Measurements from ENCODE around the gene ARSB. TPM values are rescaled to one million over a fixed set of nuclear protein-coding genes. Genes with fewer than 3 reads are reported as not detected.

The ARSB gene
- total RNA-seq, 1 experiment from 2014 or later = 18.1 TPM

DNA sequence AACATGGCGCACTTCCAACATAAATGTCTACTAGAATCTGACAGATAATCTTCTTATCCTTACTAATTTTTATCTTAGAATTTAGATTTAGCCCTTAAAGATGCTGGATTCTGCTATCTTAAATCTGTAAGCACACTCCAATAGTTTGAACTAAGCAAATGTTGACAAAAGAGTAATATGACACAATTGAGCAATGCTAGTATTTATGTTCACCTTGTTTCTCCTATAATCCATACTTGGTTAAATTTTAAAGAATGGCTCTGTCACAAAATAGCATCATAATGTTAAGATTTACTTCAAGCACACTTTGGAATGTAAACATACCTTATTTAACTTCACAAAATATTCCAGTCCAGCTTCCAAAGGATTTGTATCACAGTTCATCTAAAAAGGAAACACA, 38.8 kb upstream of the ARSB start:
- in situ Hi-C loops (cut with HindIII; ENCODE audit: low pct_unique_long_range_greater_than_20kb, low sequenced_read_pairs) = no loop called here
- POLR2A ChIA-PET = no interaction called here
- no TSS peak for BruUV-seq (replicated peaks)

DNA sequence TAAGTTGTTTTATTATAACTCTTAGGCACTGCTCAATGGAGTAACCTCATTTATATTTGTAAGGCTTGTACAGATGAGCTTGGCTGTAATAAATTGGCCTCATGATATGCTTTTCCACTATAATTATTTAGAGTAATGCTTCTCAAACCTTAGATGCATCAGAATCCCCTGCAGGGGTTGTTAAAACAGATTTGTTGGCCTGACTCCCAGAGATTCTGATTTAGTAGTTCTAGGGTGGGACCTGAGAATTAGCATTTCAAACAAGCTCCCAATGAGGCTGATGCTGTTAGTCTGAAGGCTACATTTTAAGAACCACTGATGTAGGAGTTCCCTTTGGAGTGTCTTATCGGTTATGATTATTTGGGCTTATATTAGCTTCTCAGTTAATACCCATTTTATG, 38.2 kb upstream of the ARSB start:
- BruUV-seq (replicated peaks) = no TSS peak
- ChIA-PET POLR2A (no interaction called here), CTCF (interaction anchor here (5.5 kb wide), 1 partner anchor 110 kb away, joined by 62 read pairs; no protein-coding TSS in a partner anchor)
- Histone ChIP-seq H3K36me3 (ENCODE audit: control insufficient read depth, insufficient read depth, low read length) (no peaks in the 10 kb centered on the region), H3K9me3 (ENCODE audit: control insufficient read depth, insufficient read depth, low read depth, low read length) (no peaks in the 10 kb centered on the region), H3K27ac (ENCODE audit: low read length) (no peak overlapping the region), H3K4me3 (ENCODE audit: low read depth in 2 of 2, low read length in 2 of 2) (no peak overlapping the region), H3K4me1 (ENCODE audit: control insufficient read depth, insufficient read depth, low read length) (0 out of 2 replicates have a peak, but pooled peaks cover 3% of the 10 kb centered on the region), H3K27me3 (ENCODE audit: control insufficient read depth, insufficient read depth, low read length) (peaks cover 36% of the 10 kb centered on the region)
- in situ Hi-C loops (cut with HindIII; ENCODE audit: low pct_unique_long_range_greater_than_20kb, low sequenced_read_pairs) = no loop called here
- intact Hi-C loops (cut with micrococcal nuclease; ENCODE audit: unreplicated experiment) = loop anchor here (5.0 to 10.0 kb wide), 3 partner anchors 89 to 831 kb away; partner anchors contain the start of gene BHMT
- ATAC-seq (no peak), DNase-seq (ENCODE audit: low read depth, low spot score) (no peak)
- TF ChIP-seq CTCF (IDR thresholded peaks at IDR 0.05) = no peak
- no peak for TF ChIP-seq SIN3A (IDR thresholded peaks at IDR 0.05; ENCODE audit: borderline replicate concordance, insufficient read depth, low read depth, low read length)
- no peak for TF ChIP-seq TCF7L2 (IDR thresholded peaks at IDR 0.05; ENCODE audit: low read depth, low read length)
- TF ChIP-seq POLR2AphosphoS5 (IDR thresholded peaks at IDR 0.05; ENCODE audit: low read depth, low read length) = no peak

More for the DNA sequence above, 38.8 kb upstream of the ARSB start:
- intact Hi-C loops (cut with micrococcal nuclease; ENCODE audit: unreplicated experiment) = loop anchor here (5.0 to 10.0 kb wide), 3 partner anchors 88 to 831 kb away; partner anchors contain the start of gene BHMT
- CTCF ChIA-PET = interaction anchor here (2.2 kb wide), 1 partner anchor 108 kb away, joined by 94 read pairs; no protein-coding TSS in a partner anchor
- 0 out of 2 replicates have a peak, but pooled peaks cover 3% of the 10 kb centered on the region for H3K4me1 ChIP-seq (ENCODE audit: control insufficient read depth, insufficient read depth, low read length)
- no peaks in the 10 kb centered on the region for H3K36me3 ChIP-seq (ENCODE audit: control insufficient read depth, insufficient read depth, low read length)
- peaks cover 37% of the 10 kb centered on the region for H3K27me3 ChIP-seq (ENCODE audit: control insufficient read depth, insufficient read depth, low read length)
- DNase-seq (ENCODE audit: low read depth, low spot score) (no peak), ATAC-seq (no peak)
- H3K27ac ChIP-seq (ENCODE audit: low read length) = no peak overlapping the region
- TF ChIP-seq REST (IDR thresholded peaks at IDR 0.05; ENCODE audit: insufficient read depth in 1 of 2, low read depth in 2 of 2, low read length in 1 of 2) (no peak), SIN3A (IDR thresholded peaks at IDR 0.05; ENCODE audit: borderline replicate concordance, insufficient read depth, low read depth, low read length) (no peak), POLR2AphosphoS5 (IDR thresholded peaks at IDR 0.05; ENCODE audit: low read depth, low read length) (no peak), TCF7L2 (IDR thresholded peaks at IDR 0.05; ENCODE audit: low read depth, low read length) (no peak), CTCF (IDR thresholded peaks at IDR 0.05) (no peak)
- H3K9me3 ChIP-seq (ENCODE audit: control insufficient read depth, insufficient read depth, low read depth, low read length) = no peaks in the 10 kb centered on the region
- no peak overlapping the region for H3K4me3 ChIP-seq (ENCODE audit: low read depth in 2 of 2, low read length in 2 of 2)
